Thoracic aorta (tissue), 2 donors: Measurements from ENCODE around the gene LYPLAL1. TPM values are rescaled to one million over a fixed set of nuclear protein-coding genes. Genes with fewer than 3 reads are reported as not detected.

Source experiments
- ATAC-seq: fragments of 150-250 bp; one replicate; pipeline ENCODE4 v1.8.0; 2017; ENCODE audit warnings: low read depth; ENCODE audit not compliant: insufficient number of reproducible peaks, low FRiP score
- DNase-seq: peaks from one replicate; pipeline ENCODE4 v3.0.0-alpha.2; 2020; ENCODE audit warnings: low spot score
- H3K27ac ChIP-seq, 2 donors: fragments of 200-600 bp; sonication (generic); 1 replicate in 1 of 2; 2 replicates in 1 of 2; pipeline ENCODE4 v1.5.1; 2016; ENCODE audit warnings: mild to moderate bottlenecking in 2 of 2, moderate library complexity in 2 of 2
- H3K27me3 ChIP-seq: fragments of 200-600 bp; sonication (generic); replicated peaks from 2 replicates; pipeline ENCODE4 v1.6.0; 2016; ENCODE audit warnings: mild to moderate bottlenecking; ENCODE audit not compliant: insufficient read depth
- H3K36me3 ChIP-seq: fragments of 200-600 bp; sonication (generic); one replicate; pipeline ENCODE4 v1.5.1; 2016
- H3K4me1 ChIP-seq, 2 donors: fragments of 200-600 bp; sonication (generic); 1 replicate in 1 of 2; 2 replicates in 1 of 2; pipeline versions ENCODE4 v1.5.1 to v1.6.0; 2016; ENCODE audit warnings: low read depth in 2 of 2, mild to moderate bottlenecking in 1 of 2; ENCODE audit not compliant: control insufficient read depth in 1 of 2
- H3K4me3 ChIP-seq: fragments of 200-600 bp; sonication (generic); 2 replicates; pipeline ENCODE4 v1.5.1; 2016; ENCODE audit warnings: mild to moderate bottlenecking
- H3K9me3 ChIP-seq: fragments of 200-600 bp; sonication (generic); 2 replicates; pipeline ENCODE4 v1.5.1; 2016
- CTCF ChIP-seq: fragments of 200-600 bp; sonication (generic); IDR thresholded peaks from one replicate; pipeline ENCODE4 v1.5.1; 2019; ENCODE audit warnings: antibody characterized with exemption
- total RNA-seq, 2 donors: library from RNA; depleted of rRNA; stranded (reverse); fragments of >200 nt; gene quantifications; one replicate each; pipeline versions ENCODE4 v1.1.0 to v1.2.3, GENCODE V29; 2016

LYPLAL1 gene
- total RNA-seq, 2 donors from 2014 or later, result 23.2 to 24.8 TPM

- TF ChIP-seq CTCF, result no peak
- Histone ChIP-seq H3K27me3 (no peaks in the 10 kb centered on the region), H3K4me1 (peaks cover 9 to 33% of the 10 kb centered on the region in 2 donors), H3K4me3 (peak overlapping the region; percentile 72), H3K36me3 (no peaks in the 10 kb centered on the region), H3K27ac (peak overlapping the region; percentile 82 to 87), H3K9me3 (no peaks in the 10 kb centered on the region)
- ATAC-seq (no peak), DNase-seq (no peak)
Observed at GRCh38 chr1:219173434-219173757, 282 bp upstream of the LYPLAL1 start.

- ATAC-seq, result peak; percentile 7
- peaks cover 15 to 40% of the 10 kb centered on the region in 2 donors for H3K4me1 ChIP-seq
Observed at GRCh38 chr1:219174460-219175211, 958 bp downstream of the LYPLAL1 start.

GRCh38 chr1:219175212-219175564 lies 1.5 kb downstream of the LYPLAL1 start:
- Histone ChIP-seq H3K4me3 (peak overlapping the region; percentile 72), H3K36me3 (no peaks in the 10 kb centered on the region), H3K27me3 (no peaks in the 10 kb centered on the region), H3K27ac (peak overlapping the region; percentile 82 to 87), H3K4me1 (peaks cover 16 to 45% of the 10 kb centered on the region in 2 donors), H3K9me3 (no peaks in the 10 kb centered on the region)
- ATAC-seq (no peak), DNase-seq (no peak)
- TF ChIP-seq CTCF, result no peak

More at GRCh38 chr1:219174460-219175211, 958 bp downstream of the LYPLAL1 start:
- no peaks in the 10 kb centered on the region for H3K9me3 ChIP-seq
- DNase-seq, result no peak
- TF ChIP-seq CTCF, result no peak
- peak overlapping the region; percentile 72 for H3K4me3 ChIP-seq
- H3K36me3 ChIP-seq, result no peaks in the 10 kb centered on the region
- peak overlapping the region; percentile 82 to 87 for H3K27ac ChIP-seq
- H3K27me3 ChIP-seq, result no peaks in the 10 kb centered on the region

- DNase-seq (no peak), ATAC-seq (no peak)
- peak overlapping the region; percentile 82 to 87 for H3K27ac ChIP-seq
- peak overlapping the region; percentile 72 for H3K4me3 ChIP-seq
- H3K36me3 ChIP-seq, result no peaks in the 10 kb centered on the region
- no peaks in the 10 kb centered on the region for H3K9me3 ChIP-seq
- no peaks in the 10 kb centered on the region for H3K27me3 ChIP-seq
- peaks cover 16 to 44% of the 10 kb centered on the region in 2 donors for H3K4me1 ChIP-seq
- TF ChIP-seq CTCF, result no peak
Observed at GRCh38 chr1:219176168-219176567, 2.5 kb downstream of the LYPLAL1 start.

GRCh38 chr1:219177363-219177762 lies 3.7 kb downstream of the LYPLAL1 start:
- Histone ChIP-seq H3K36me3 (no peaks in the 10 kb centered on the region), H3K27me3 (no peaks in the 10 kb centered on the region), H3K27ac (peak overlapping the region in 1 of 2 donors; percentile 82), H3K9me3 (no peaks in the 10 kb centered on the region), H3K4me3 (no peak overlapping the region), H3K4me1 (peaks cover 16 to 40% of the 10 kb centered on the region in 2 donors)
- no peak for DNase-seq
- no peak for TF ChIP-seq CTCF
- ATAC-seq, result no peak
